GM18909 (cell line): ENCODE data around the gene UBR4.
"Not testable (repeated sequence)": the region's sequence is repeated elsewhere in the genome, so short reads cannot be mapped to it uniquely, and the experiment has no call there.

Source experiments
- ATAC-seq: cut with Tn5 transposase; IDR thresholded peaks from one replicate; pipeline ENCODE4 v1.9.1; 2021; ENCODE audit warnings: mild to moderate bottlenecking; ENCODE audit not compliant: unreplicated experiment, poor library complexity

UBR4 gene

DNA sequence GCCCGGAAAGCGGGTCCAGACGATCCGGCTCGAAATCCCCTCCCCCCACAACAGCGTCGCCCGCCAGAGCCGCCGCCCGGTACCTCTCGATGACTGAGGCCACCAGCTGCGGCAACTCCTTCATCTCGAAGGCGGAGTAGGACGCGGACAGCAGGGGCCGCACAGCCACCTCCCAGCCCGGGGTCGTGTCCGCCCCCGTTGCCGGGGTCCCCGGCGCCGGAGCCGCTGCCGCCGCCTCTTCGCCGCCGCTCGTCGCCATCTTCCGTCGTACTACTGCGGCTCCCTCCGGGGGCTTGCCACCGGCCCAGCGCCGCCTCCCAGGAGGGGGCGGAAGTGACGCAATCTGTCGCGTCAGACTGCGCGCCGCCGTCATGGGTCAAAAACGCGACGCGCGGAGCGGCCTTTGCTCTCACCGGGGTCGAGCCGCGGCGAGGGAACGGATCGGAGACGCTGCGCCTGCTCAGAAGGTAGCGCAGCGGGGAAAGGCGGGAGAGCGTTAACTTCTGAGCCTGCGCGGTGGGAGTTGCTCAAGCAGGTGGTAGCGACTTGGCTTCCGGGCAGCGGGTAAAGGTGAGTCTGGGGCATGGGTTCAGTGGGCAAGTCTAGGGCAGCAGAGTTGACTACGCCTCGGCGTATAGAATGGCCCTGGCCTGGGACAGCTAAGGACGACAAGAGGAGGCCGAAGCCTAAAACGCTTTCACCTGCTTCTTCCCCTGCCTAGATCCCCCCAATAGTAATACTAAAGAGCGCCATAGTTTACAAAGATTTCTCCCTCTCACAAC is at the start of gene UBR4:
TSS of gene UBR4 (minus strand) at position 277 of the 782 bp plus-strand sequence. CDS start at position 259, 18 bp downstream.
- ATAC-seq, result peak; percentile 88

- no peak for ATAC-seq
Measured at GRCh38 chr1:19258353-19258752, 48.3 kb upstream of the UBR4 start.

DNA sequence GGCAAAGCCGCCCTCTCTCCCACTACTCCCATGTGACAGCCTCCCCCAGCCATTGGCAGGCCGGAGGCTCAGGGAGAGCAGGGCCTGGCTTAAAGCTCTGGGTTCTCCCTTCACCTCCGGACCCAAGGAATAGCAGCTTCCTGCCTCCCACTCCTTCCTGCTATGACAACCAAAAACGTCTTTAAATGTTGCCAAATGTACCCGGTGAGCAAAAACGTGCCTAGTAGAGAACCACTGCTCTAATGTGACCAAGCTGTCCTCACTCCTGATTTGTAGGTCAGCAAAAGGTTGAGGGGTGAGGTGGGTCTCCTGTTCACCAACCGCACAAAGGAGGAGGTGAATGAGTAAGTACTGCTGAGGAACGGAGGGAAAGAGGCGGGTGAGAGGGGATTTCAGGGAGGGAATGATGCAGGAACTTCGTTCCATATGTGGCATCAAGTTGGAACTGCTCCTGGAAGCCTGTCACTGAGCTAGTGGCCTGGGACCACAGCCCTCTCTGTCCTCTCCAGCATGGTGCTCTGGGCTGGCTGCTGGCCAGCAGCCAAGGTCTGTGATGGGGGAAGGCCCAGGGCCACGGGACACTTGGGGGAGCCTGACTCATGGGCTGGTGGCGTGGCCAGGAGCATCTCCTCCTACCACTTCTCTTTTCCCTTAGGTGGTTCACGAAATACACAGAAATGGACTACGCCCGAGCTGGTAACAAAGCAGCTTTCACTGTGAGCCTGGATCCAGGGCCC is 47.3 kb upstream of the UBR4 start:
- ATAC-seq, result no peak

- ATAC-seq, result not testable (repeated sequence)
Measured at GRCh38 chr1:19256301-19256700, 46.2 kb upstream of the UBR4 start.

GRCh38 chr1:19255288-19255687 is 45.2 kb upstream of the UBR4 start:
- ATAC-seq, result no peak

- ATAC-seq, result no peak
Measured at GRCh38 chr1:19254416-19254815, 44.4 kb upstream of the UBR4 start.

DNA sequence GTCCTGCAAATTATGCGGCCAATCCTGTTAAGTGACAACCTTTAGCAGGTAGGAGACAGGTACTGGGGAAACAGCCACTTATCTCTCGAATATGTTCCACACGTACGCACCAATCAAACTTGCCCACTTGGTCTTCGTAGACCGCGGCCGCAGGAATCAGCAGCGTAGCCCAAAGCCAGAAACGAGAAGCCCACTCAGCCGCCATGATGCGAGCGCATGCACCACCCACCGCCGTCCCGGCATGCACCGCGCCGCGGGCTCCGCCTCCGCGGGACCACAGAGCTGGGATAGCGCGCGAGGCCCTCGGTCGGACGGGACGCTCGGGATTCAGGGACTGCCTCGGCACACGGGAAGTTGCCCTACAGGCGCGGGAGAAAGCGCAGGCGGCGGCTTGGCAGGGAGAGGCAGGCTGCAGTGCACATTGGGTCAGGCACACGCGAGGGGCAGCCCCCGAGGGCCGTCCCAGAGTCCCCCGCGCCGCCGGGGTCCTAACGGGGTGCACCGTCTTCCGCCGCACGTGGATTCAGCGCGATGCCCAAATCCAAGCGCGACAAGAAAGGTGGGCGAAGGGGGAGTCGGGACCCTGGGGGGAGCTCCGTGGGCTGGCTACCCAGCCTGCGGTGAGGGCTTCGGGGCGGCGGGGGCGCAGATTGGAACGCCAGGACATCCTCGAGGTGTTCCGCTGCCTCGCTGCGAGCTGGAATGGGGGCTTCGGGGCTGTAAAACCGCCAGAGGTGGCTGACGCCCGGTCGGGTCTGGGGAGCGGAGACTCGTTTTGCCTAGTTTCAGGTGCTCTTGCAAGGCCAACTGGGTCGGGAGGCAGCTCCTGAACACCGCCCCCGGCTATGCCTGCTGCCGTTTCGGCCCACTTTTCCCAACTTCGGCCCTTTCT is 41.5 kb upstream of the UBR4 start, which contains the start of the genes EMC1 and MRTO4:
TSS of gene EMC1 (minus strand) at position 220 of the 892 bp plus-strand sequence. CDS start at position 205, 15 bp downstream.
TSS of gene MRTO4 (plus strand) at position 501 of the 892 bp plus-strand sequence. CDS start at position 532, 31 bp downstream.
- peak; percentile 79 for ATAC-seq

GRCh38 chr1:19250629-19251304 is 40.7 kb upstream of the UBR4 start:
- ATAC-seq, result no peak

- ATAC-seq, result no peak
Measured at GRCh38 chr1:19240673-19241538, 30.8 kb upstream of the UBR4 start.

GRCh38 chr1:19239876-19240275 is 29.8 kb upstream of the UBR4 start:
- no peak for ATAC-seq

GRCh38 chr1:19234224-19234623 is 24.2 kb upstream of the UBR4 start:
- no peak for ATAC-seq

DNA sequence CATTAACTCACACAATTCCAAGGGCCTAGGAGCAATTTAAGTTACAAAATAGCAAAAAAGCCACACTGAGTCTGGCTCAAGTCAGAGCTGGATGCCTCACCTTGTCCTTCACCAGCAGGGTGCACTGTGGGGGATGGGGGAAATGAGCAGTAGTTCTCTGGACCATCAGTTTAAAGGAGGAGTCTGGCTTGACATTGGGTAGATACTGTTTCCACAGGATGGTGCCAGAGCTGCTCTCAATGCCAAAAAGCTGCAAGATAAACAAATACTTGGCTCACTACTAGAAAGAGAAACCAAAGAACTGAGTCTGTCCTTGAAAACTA is 22.4 kb upstream of the UBR4 start:
- no peak for ATAC-seq

GRCh38 chr1:19231736-19232523 is 21.9 kb upstream of the UBR4 start:
- ATAC-seq, result not testable (repeated sequence)

DNA sequence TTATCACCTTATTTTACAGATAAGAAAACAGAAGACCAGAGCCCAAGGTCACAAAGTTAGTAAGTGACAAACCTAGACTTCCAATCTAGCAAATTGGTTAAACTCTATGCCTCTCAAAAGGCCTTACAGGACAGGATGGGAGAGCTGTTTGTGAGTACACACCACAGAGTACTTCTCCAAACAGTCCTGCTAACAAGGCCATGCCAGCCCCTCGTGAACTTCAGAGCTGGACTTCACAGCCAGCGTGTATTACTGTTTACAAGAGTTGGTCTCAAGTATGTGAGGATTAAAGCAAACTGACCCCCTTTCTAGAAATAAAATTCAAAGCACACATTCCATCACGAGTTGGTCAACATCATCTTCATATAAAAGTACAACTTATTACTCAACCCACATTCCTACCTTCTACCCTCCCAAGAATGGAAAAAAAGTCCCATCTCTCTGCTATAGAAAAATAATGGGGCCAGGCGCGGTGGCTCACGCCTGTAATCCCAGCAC is 19.8 kb upstream of the UBR4 start:
- no peak for ATAC-seq

GRCh38 chr1:19229229-19229628 is 19.2 kb upstream of the UBR4 start:
- no peak for ATAC-seq

DNA sequence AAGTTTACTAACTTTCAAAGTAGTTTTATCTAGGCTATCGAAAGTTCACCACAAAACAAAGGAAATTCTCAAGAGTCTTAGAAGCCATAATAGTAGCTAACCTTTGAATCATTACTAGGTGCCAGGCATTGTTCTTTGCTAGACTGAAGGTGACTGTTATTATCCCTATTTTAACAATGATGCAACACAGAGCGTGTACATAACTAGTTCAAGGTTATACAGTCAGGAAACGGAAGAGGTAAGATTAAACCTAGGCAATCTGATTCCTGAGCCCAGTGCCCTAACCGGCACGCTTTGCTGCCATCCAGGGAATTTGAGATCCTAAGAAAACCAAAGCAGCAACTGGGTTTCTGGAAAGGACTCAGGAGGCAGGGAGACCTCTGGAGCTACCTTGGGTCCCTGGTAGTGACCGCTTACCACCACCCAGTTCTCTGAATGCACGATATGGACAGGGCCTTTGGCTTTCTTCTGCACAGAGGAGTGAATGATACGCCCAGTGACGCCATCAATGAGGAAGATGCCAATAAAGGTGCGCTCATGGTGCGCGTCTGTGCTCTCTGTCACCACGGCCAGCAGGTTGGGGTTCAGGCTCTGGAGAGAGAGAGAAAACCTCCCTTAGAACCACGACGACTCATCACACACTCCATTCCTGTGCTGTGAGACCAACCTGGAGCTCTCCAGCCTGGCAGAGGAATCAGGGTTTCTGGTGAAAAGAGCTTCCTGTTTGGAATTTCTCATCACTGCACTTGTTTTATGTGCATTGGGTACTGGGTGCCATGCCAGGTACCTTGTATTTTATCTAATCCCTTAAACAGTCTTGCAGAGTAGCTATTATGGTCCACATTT is 13.1 kb upstream of the UBR4 start:
- no peak for ATAC-seq

- ATAC-seq, result no peak
Measured at GRCh38 chr1:19222573-19222972, 12.5 kb upstream of the UBR4 start.
